GM12873 (cell line): ENCODE measurements around the gene HHIPL1.

Experiments used
- TF ChIP-seq, protein P1 (sequence below): IDR thresholded peaks from 2 replicates; pipeline ENCODE4 v1.5.1; 2012; ENCODE audit warnings: low read depth, mild to moderate bottlenecking, moderate library complexity, low read length, control low read depth; ENCODE audit not compliant: insufficient read depth; ENCODE audit errors: missing control alignments

Gene HHIPL1

DNA sequence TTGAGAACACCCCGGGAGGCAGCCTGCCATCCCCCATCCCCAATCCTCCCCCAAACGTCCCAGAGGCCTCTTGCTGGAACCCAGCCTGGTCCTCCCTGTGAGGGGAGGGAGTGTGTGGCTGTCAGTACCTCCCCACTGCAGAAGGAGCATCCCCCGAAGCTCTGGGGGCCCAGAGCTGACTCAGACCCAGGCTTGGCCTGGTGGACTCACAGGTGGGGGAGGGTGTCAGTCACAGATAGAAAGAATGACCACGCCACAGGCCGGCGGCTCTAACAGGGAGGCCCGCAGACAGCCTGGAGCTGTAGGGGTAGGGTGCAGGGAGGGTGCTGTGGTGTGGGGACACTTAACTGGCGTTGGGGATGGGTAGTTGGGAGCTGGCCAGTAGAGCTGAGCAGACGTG lies 5.3 kb downstream of the HHIPL1 start:
- TF ChIP-seq, protein P1, sequence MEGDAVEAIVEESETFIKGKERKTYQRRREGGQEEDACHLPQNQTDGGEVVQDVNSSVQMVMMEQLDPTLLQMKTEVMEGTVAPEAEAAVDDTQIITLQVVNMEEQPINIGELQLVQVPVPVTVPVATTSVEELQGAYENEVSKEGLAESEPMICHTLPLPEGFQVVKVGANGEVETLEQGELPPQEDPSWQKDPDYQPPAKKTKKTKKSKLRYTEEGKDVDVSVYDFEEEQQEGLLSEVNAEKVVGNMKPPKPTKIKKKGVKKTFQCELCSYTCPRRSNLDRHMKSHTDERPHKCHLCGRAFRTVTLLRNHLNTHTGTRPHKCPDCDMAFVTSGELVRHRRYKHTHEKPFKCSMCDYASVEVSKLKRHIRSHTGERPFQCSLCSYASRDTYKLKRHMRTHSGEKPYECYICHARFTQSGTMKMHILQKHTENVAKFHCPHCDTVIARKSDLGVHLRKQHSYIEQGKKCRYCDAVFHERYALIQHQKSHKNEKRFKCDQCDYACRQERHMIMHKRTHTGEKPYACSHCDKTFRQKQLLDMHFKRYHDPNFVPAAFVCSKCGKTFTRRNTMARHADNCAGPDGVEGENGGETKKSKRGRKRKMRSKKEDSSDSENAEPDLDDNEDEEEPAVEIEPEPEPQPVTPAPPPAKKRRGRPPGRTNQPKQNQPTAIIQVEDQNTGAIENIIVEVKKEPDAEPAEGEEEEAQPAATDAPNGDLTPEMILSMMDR = no peak

DNA sequence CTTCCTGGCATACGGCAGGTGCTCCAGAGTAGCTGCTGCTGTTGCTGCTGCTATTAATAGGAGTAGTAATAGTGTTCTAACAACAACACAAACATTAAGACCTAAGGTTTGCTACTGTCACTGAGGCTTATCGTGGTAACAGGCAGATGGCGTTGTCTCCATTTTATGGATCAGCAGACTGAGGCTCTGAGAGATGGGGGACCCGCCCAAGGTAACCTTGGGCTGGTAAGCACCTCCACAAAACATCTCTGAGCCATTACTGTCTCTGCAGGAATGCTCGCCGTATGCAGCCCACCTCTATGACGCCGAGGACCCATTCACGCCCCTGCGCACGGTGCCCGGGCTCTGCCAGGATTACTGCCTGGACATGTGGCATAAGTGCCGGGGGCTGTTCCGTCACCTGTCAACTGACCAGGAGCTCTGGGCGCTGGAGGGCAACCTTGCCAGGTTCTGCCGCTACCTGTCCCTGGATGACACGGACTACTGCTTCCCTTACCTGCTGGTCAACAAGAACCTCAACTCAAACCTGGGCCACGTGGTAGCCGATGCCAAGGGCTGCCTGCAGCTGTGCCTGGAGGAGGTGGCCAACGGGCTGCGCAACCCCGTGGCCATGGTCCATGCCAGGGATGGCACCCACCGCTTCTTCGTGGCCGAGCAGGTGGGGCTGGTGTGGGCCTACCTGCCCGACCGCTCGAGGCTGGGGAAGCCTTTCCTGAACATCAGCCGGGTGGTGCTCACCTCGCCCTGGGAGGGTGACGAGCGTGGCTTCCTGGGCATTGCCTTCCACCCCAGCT lies 7.2 kb downstream of the HHIPL1 start:
- TF ChIP-seq, protein P1 = no peak

DNA sequence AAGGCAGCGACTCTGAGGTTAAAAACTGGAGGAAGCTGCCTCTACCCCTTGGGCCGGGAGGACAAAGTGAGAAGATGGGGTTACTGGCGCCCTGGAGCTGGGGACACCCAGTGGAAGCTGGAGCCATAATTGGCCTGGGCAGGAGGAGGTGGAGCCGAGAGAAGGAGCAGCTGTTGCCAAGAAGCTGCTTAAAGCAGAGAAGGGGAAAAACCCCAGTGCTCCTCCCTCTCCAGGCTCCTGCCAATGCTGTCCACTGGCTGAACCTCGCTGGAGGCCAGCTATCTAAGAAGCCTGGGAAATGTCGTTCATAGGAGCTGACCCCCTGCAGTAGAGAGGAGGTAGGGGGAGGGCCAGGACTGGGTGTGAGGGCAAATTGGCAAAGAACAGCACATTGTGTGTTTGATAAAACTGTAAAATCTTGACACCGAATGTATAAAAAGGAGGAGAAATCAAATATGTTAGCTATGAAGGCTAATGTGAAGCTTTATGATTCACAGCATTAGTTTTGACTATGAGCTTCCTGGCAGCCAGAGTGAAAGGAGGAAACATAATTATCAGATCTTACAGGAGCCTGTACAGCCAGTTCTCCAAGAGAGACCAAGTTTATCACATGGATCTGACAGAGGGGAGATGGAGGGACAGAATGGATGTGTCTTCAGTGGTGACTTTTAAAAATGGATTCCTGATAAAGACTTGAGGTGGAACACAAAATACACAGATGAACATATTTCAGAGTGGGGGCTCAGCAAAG lies 9.5 kb downstream of the HHIPL1 start:
- TF ChIP-seq, protein P1 = no peak

DNA sequence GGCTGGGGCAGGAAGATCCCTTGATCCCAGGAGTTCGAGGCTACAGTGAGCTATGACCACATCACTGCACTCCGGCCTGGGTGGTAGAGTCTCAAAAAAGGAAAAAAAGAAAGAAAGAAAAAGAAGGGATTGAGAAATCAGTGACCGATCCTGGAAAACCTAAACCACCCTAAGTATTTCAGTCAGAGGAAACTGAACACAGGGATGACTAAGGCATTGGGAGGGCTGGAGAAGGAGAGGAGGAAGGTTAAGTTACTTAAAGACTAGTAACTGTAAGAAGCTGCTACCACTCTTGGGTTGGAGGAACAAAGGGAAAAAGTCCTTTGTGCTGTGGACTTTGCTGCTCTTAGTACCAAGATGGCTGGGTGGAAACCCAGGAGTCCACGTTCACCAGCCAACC lies 10.6 kb downstream of the HHIPL1 start:
- TF ChIP-seq, protein P1 = no peak

DNA sequence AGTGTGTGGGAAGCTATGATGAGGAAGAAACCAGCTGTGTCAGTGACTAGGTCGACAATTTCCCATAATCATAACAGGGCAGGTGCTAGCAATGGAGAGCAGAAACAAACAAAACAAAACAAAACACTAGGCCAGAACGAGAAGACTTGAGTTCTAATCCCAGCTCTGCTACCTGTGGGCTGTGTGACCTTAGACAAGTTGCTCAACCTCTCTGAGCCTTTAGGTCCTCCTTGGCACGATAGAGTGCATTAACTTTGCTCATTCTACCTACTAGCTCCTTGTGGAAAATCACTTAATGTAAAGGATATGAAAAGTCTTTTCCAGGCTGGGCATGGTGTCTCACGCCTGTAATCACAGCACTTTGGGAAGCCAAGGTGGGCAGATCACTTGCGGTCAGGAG lies 11.2 kb downstream of the HHIPL1 start:
- TF ChIP-seq, protein P1 = no peak

- TF ChIP-seq, protein P1 = no peak
These were observed 12.8 kb downstream of the HHIPL1 start for GRCh38 chr14:99657645-99658155.

DNA sequence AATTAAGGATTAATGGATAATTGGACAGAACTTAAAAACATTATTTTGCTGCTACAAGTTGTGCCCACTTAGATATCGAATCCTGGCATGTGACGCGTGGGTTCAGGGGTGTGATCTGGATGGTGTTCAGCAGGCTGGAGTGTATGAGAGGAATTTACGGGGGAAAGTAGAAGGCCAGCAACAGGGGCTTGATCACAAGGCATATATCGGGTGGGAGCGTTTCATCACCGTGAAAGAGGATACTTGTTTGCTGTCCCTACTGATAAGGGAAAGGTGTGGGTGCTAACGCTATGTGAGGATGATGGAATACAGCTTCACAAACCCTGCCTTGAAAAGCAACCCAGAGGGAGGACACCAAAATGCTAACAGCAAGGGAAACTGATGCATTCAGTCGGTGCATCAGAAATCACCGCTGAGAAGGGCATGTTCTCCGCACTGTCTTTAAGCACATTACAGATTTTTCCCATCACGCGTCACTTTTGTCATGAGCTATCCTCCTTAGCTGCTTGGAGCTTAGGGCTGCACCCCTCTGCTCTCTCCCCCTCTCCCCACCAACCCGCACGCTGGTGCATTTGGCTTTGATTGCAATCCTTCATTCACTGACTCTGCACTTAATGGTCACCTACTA lies 13.4 kb downstream of the HHIPL1 start:
- TF ChIP-seq, protein P1 = no peak
